ENCODE data around the gene MAP3K12.

The MAP3K12 gene

GRCh38 chr12:53480491-53481442, 18.5 kb downstream of the MAP3K12 start:
- H3K27ac ChIP-seq (ENCODE audit: insufficient read depth, low read depth, low read length, poor library complexity, severe bottlenecking), result no peak overlapping the region
- H3K4me1 ChIP-seq (ENCODE audit: control insufficient read depth, insufficient read depth, low read length), result peaks cover 7% of the 10 kb centered on the region
- no peaks in the 10 kb centered on the region for H3K9me3 ChIP-seq (ENCODE audit: control insufficient read depth, low read length)
- 92 to 93% methylated on average over 6 to 8 of the region's 12 CpGs for WGBS, 2 experiments
- no peaks in the 10 kb centered on the region for H3K27me3 ChIP-seq (ENCODE audit: control insufficient read depth, insufficient read depth, low read length, poor library complexity, severe bottlenecking)
- H3K36me3 ChIP-seq (ENCODE audit: control insufficient read depth, insufficient read depth, low read length), result peaks cover 36% of the 10 kb centered on the region
- H3K4me3 ChIP-seq (ENCODE audit: insufficient read depth, low read depth, low read length), result no peak overlapping the region

GRCh38 chr12:53479331-53479730, 19.9 kb downstream of the MAP3K12 start:
- Histone ChIP-seq H3K9me3 (ENCODE audit: control insufficient read depth, low read length) (no peaks in the 10 kb centered on the region), H3K4me1 (ENCODE audit: control insufficient read depth, insufficient read depth, low read length) (peaks cover 17% of the 10 kb centered on the region), H3K4me3 (ENCODE audit: insufficient read depth, low read depth, low read length) (no peak overlapping the region), H3K36me3 (ENCODE audit: control insufficient read depth, insufficient read depth, low read length) (peaks cover 50% of the 10 kb centered on the region), H3K27ac (ENCODE audit: insufficient read depth, low read depth, low read length, poor library complexity, severe bottlenecking) (no peak overlapping the region), H3K27me3 (ENCODE audit: control insufficient read depth, insufficient read depth, low read length, poor library complexity, severe bottlenecking) (no peaks in the 10 kb centered on the region)
- WGBS, 2 experiments, result 92 to 94% methylated on average over 5 of the region's 5 CpGs

GRCh38 chr12:53478865-53479264, 20.4 kb downstream of the MAP3K12 start:
- Histone ChIP-seq H3K36me3 (ENCODE audit: control insufficient read depth, insufficient read depth, low read length) (peaks cover 55% of the 10 kb centered on the region), H3K9me3 (ENCODE audit: control insufficient read depth, low read length) (no peaks in the 10 kb centered on the region), H3K4me3 (ENCODE audit: insufficient read depth, low read depth, low read length) (no peak overlapping the region), H3K27ac (ENCODE audit: insufficient read depth, low read depth, low read length, poor library complexity, severe bottlenecking) (peak overlapping the region; percentile 11), H3K27me3 (ENCODE audit: control insufficient read depth, insufficient read depth, low read length, poor library complexity, severe bottlenecking) (no peaks in the 10 kb centered on the region), H3K4me1 (ENCODE audit: control insufficient read depth, insufficient read depth, low read length) (peaks cover 18% of the 10 kb centered on the region)
- 90 to 100% methylated on average over 1 of the region's 1 CpG for WGBS, 2 experiments

GRCh38 chr12:53476769-53477209, 22.5 kb downstream of the MAP3K12 start:
- Histone ChIP-seq H3K9me3 (ENCODE audit: control insufficient read depth, low read length) (no peaks in the 10 kb centered on the region), H3K27ac (ENCODE audit: insufficient read depth, low read depth, low read length, poor library complexity, severe bottlenecking) (no peak overlapping the region), H3K27me3 (ENCODE audit: control insufficient read depth, insufficient read depth, low read length, poor library complexity, severe bottlenecking) (no peaks in the 10 kb centered on the region), H3K4me1 (ENCODE audit: control insufficient read depth, insufficient read depth, low read length) (peaks cover 18% of the 10 kb centered on the region), H3K4me3 (ENCODE audit: insufficient read depth, low read depth, low read length) (no peak overlapping the region), H3K36me3 (ENCODE audit: control insufficient read depth, insufficient read depth, low read length) (peaks cover 66% of the 10 kb centered on the region)
- 83 to 87% methylated on average over 2 of the region's 2 CpGs for WGBS, 2 experiments

- Histone ChIP-seq H3K27ac (ENCODE audit: insufficient read depth, low read depth, low read length, poor library complexity, severe bottlenecking) (peak overlapping the region; percentile 13), H3K36me3 (ENCODE audit: control insufficient read depth, insufficient read depth, low read length) (peaks cover 75% of the 10 kb centered on the region), H3K9me3 (ENCODE audit: control insufficient read depth, low read length) (no peaks in the 10 kb centered on the region), H3K4me1 (ENCODE audit: control insufficient read depth, insufficient read depth, low read length) (peaks cover 13% of the 10 kb centered on the region), H3K27me3 (ENCODE audit: control insufficient read depth, insufficient read depth, low read length, poor library complexity, severe bottlenecking) (no peaks in the 10 kb centered on the region), H3K4me3 (ENCODE audit: insufficient read depth, low read depth, low read length) (no peak overlapping the region)
- 91 to 94% methylated on average over 13 of the region's 13 CpGs for WGBS, 2 experiments
These were observed 24.4 kb downstream of the MAP3K12 start for GRCh38 chr12:53474819-53475218.

GRCh38 chr12:53474077-53474476, 25.2 kb downstream of the MAP3K12 start:
- Histone ChIP-seq H3K27me3 (ENCODE audit: control insufficient read depth, insufficient read depth, low read length, poor library complexity, severe bottlenecking) (no peaks in the 10 kb centered on the region), H3K36me3 (ENCODE audit: control insufficient read depth, insufficient read depth, low read length) (peaks cover 80% of the 10 kb centered on the region), H3K27ac (ENCODE audit: insufficient read depth, low read depth, low read length, poor library complexity, severe bottlenecking) (peak overlapping the region; percentile 36), H3K9me3 (ENCODE audit: control insufficient read depth, low read length) (no peaks in the 10 kb centered on the region), H3K4me3 (ENCODE audit: insufficient read depth, low read depth, low read length) (no peak overlapping the region), H3K4me1 (ENCODE audit: control insufficient read depth, insufficient read depth, low read length) (peaks cover 10% of the 10 kb centered on the region)
- 96 to 100% methylated on average over 2 of the region's 2 CpGs for WGBS, 2 experiments

- peaks cover 10% of the 10 kb centered on the region for H3K4me1 ChIP-seq (ENCODE audit: control insufficient read depth, insufficient read depth, low read length)
- no peak overlapping the region for H3K27ac ChIP-seq (ENCODE audit: insufficient read depth, low read depth, low read length, poor library complexity, severe bottlenecking)
These were observed 27.1 kb downstream of the MAP3K12 start for GRCh38 chr12:53472056-53472582.

GRCh38 chr12:53468282-53468681, 31.0 kb downstream of the MAP3K12 start:
- Histone ChIP-seq H3K4me3 (ENCODE audit: insufficient read depth, low read depth, low read length) (no peak overlapping the region), H3K9me3 (ENCODE audit: control insufficient read depth, low read length) (no peaks in the 10 kb centered on the region), H3K4me1 (ENCODE audit: control insufficient read depth, insufficient read depth, low read length) (peaks cover 5% of the 10 kb centered on the region), H3K27me3 (ENCODE audit: control insufficient read depth, insufficient read depth, low read length, poor library complexity, severe bottlenecking) (no peaks in the 10 kb centered on the region), H3K36me3 (ENCODE audit: control insufficient read depth, insufficient read depth, low read length) (peaks cover 88% of the 10 kb centered on the region), H3K27ac (ENCODE audit: insufficient read depth, low read depth, low read length, poor library complexity, severe bottlenecking) (no peak overlapping the region)
- WGBS, 2 experiments, result 96 to 100% methylated on average over 1 of the region's 1 CpG

More at GRCh38 chr12:53472056-53472582, 27.1 kb downstream of the MAP3K12 start:
- 100% methylated on average over 1 of the region's 1 CpG; no CpG with 5 or more reads in 1 of the 2 experiments for WGBS, 2 experiments
- H3K4me3 ChIP-seq (ENCODE audit: insufficient read depth, low read depth, low read length), result no peak overlapping the region
- H3K36me3 ChIP-seq (ENCODE audit: control insufficient read depth, insufficient read depth, low read length), result peaks cover 89% of the 10 kb centered on the region
- H3K27me3 ChIP-seq (ENCODE audit: control insufficient read depth, insufficient read depth, low read length, poor library complexity, severe bottlenecking), result no peaks in the 10 kb centered on the region
- H3K9me3 ChIP-seq (ENCODE audit: control insufficient read depth, low read length), result no peaks in the 10 kb centered on the region

- H3K27me3 ChIP-seq (ENCODE audit: control insufficient read depth, insufficient read depth, low read length, poor library complexity, severe bottlenecking), result no peaks in the 10 kb centered on the region
- peaks cover 5% of the 10 kb centered on the region for H3K4me1 ChIP-seq (ENCODE audit: control insufficient read depth, insufficient read depth, low read length)
- no peaks in the 10 kb centered on the region for H3K9me3 ChIP-seq (ENCODE audit: control insufficient read depth, low read length)
- H3K27ac ChIP-seq (ENCODE audit: insufficient read depth, low read depth, low read length, poor library complexity, severe bottlenecking), result no peak overlapping the region
- H3K4me3 ChIP-seq (ENCODE audit: insufficient read depth, low read depth, low read length), result no peak overlapping the region
- WGBS, 2 experiments, result 83 to 98% methylated on average over 2 of the region's 2 CpGs
- peaks cover 90% of the 10 kb centered on the region for H3K36me3 ChIP-seq (ENCODE audit: control insufficient read depth, insufficient read depth, low read length)
These were observed 31.4 kb downstream of the MAP3K12 start for GRCh38 chr12:53467880-53468279.

GRCh38 chr12:53467082-53467481, 32.2 kb downstream of the MAP3K12 start:
- no peaks in the 10 kb centered on the region for H3K27me3 ChIP-seq (ENCODE audit: control insufficient read depth, insufficient read depth, low read length, poor library complexity, severe bottlenecking)
- peaks cover 90% of the 10 kb centered on the region for H3K36me3 ChIP-seq (ENCODE audit: control insufficient read depth, insufficient read depth, low read length)
- H3K27ac ChIP-seq (ENCODE audit: insufficient read depth, low read depth, low read length, poor library complexity, severe bottlenecking), result no peak overlapping the region
- 94 to 97% methylated on average over 5 of the region's 5 CpGs for WGBS, 2 experiments
- H3K4me1 ChIP-seq (ENCODE audit: control insufficient read depth, insufficient read depth, low read length), result peaks cover 8% of the 10 kb centered on the region
- H3K4me3 ChIP-seq (ENCODE audit: insufficient read depth, low read depth, low read length), result no peak overlapping the region
- no peaks in the 10 kb centered on the region for H3K9me3 ChIP-seq (ENCODE audit: control insufficient read depth, low read length)
